HEK293 (cell line): ENCODE data around the gene TAS2R4.

ENCODE experiments used
- GFI1B ChIP-seq: fragments of 450-650 bp; formaldehyde crosslinking; IDR thresholded peaks from 2 replicates; pipeline ENCODE4 v1.5.1; 2016; ENCODE audit warnings: missing biosample characterization, missing genetic modification characterization
- GLIS2 ChIP-seq: fragments of 450-650 bp; formaldehyde crosslinking; IDR thresholded peaks from 2 replicates; pipeline ENCODE4 v1.5.1; 2016; ENCODE audit warnings: missing biosample characterization, missing genetic modification characterization
- HIC1 ChIP-seq: fragments of 450-650 bp; formaldehyde crosslinking; IDR thresholded peaks from 2 replicates; pipeline ENCODE4 v1.5.1; 2016; ENCODE audit warnings: missing biosample characterization, missing genetic modification characterization
- MYNN ChIP-seq: fragments of 450-650 bp; formaldehyde crosslinking; IDR thresholded peaks from 2 replicates; pipeline ENCODE4 v1.5.1; 2016; ENCODE audit warnings: missing biosample characterization, missing genetic modification characterization, borderline replicate concordance
- PRDM1 ChIP-seq: fragments of 450-650 bp; formaldehyde crosslinking; IDR thresholded peaks from 2 replicates; pipeline ENCODE4; 2016; ENCODE audit warnings: missing biosample characterization, missing genetic modification characterization
- SALL2 ChIP-seq: fragments of 450-650 bp; formaldehyde crosslinking; IDR thresholded peaks from 2 replicates; pipeline ENCODE4 v1.5.0; 2017; ENCODE audit warnings: missing biosample characterization, mild to moderate bottlenecking, missing genetic modification characterization, borderline replicate concordance
- ZBTB11 ChIP-seq: fragments of 450-650 bp; formaldehyde crosslinking; conservative IDR thresholded peaks from 2 replicates; pipeline ENCODE4 v1.5.1; 2016; ENCODE audit warnings: low read depth, missing biosample characterization, missing genetic modification characterization
- ZEB2 ChIP-seq: fragments of 450-650 bp; formaldehyde crosslinking; IDR thresholded peaks from 2 replicates; pipeline ENCODE4 v1.5.1; 2016; ENCODE audit warnings: missing biosample characterization, missing genetic modification characterization
- ZFP37 ChIP-seq: fragments of 450-650 bp; formaldehyde crosslinking; IDR thresholded peaks from 2 replicates; pipeline ENCODE4 v1.5.1; 2016; ENCODE audit warnings: missing biosample characterization, missing genetic modification characterization
- ZNF133 ChIP-seq: fragments of 450-650 bp; formaldehyde crosslinking; IDR thresholded peaks from 2 replicates; pipeline ENCODE4 v1.5.1; 2016; ENCODE audit warnings: missing biosample characterization, missing genetic modification characterization
- ZNF138 ChIP-seq: fragments of 450-650 bp; formaldehyde crosslinking; IDR thresholded peaks from 2 replicates; pipeline ENCODE4 v1.5.1; 2016; ENCODE audit warnings: missing biosample characterization, missing genetic modification characterization, borderline replicate concordance
- ZNF19 ChIP-seq: fragments of 450-650 bp; formaldehyde crosslinking; IDR thresholded peaks from 2 replicates; pipeline ENCODE4; 2016; ENCODE audit warnings: missing biosample characterization, missing genetic modification characterization, low read depth
- ZNF239 ChIP-seq: fragments of 450-650 bp; formaldehyde crosslinking; IDR thresholded peaks from 2 replicates; pipeline ENCODE4 v1.5.1; 2016; ENCODE audit warnings: missing biosample characterization, missing genetic modification characterization
- ZNF311 ChIP-seq: fragments of 450-650 bp; formaldehyde crosslinking; IDR thresholded peaks from 2 replicates; pipeline ENCODE4 v1.5.1; 2017; ENCODE audit warnings: missing biosample characterization, missing genetic modification characterization, borderline replicate concordance
- ZNF510 ChIP-seq: fragments of 450-650 bp; formaldehyde crosslinking; IDR thresholded peaks from 2 replicates; pipeline ENCODE4 v1.5.1; 2018; ENCODE audit warnings: mild to moderate bottlenecking, missing genetic modification characterization, missing biosample characterization; ENCODE audit not compliant: insufficient replicate concordance
- ZNF555 ChIP-seq: fragments of 450-650 bp; formaldehyde crosslinking; conservative IDR thresholded peaks from 2 replicates; pipeline ENCODE4 v1.5.1; 2017; ENCODE audit warnings: missing biosample characterization, mild to moderate bottlenecking, missing genetic modification characterization, inconsistent platforms
- ZNF560 ChIP-seq: fragments of 450-650 bp; formaldehyde crosslinking; IDR thresholded peaks from 2 replicates; pipeline ENCODE4 v1.5.1; 2017; ENCODE audit warnings: missing biosample characterization, missing genetic modification characterization, borderline replicate concordance
- ZNF571 ChIP-seq: fragments of 450-650 bp; formaldehyde crosslinking; IDR thresholded peaks from 2 replicates; pipeline ENCODE4 v1.5.0; 2017; ENCODE audit warnings: missing biosample characterization, missing genetic modification characterization
- ZNF626 ChIP-seq: fragments of 450-650 bp; sonication (Bioruptor Pico); formaldehyde crosslinking; IDR thresholded peaks from 2 replicates; pipeline ENCODE4 v1.5.1; 2018; ENCODE audit warnings: missing biosample characterization, missing genetic modification characterization, inconsistent platforms
- ZNF645 ChIP-seq: fragments of 450-650 bp; formaldehyde crosslinking; IDR thresholded peaks from 2 replicates; pipeline ENCODE4; 2016; ENCODE audit warnings: missing biosample characterization, missing genetic modification characterization
- ZNF654 ChIP-seq: fragments of 450-650 bp; formaldehyde crosslinking; IDR thresholded peaks from 2 replicates; pipeline ENCODE4 v1.5.1; 2016; ENCODE audit warnings: low read depth, missing biosample characterization, missing genetic modification characterization
- ZNF701 ChIP-seq: fragments of 450-650 bp; formaldehyde crosslinking; IDR thresholded peaks from 2 replicates; pipeline ENCODE4 v1.5.1; 2016; ENCODE audit warnings: missing biosample characterization, missing genetic modification characterization
- ZNF707 ChIP-seq: fragments of 450-650 bp; formaldehyde crosslinking; IDR thresholded peaks from 2 replicates; pipeline ENCODE4 v1.5.1; 2016; ENCODE audit warnings: missing biosample characterization, missing genetic modification characterization
- ZNF837 ChIP-seq: fragments of 450-650 bp; formaldehyde crosslinking; IDR thresholded peaks from 2 replicates; pipeline ENCODE4 v1.5.1; 2016; ENCODE audit warnings: missing biosample characterization, missing genetic modification characterization
- ZSCAN23 ChIP-seq: fragments of 450-650 bp; formaldehyde crosslinking; IDR thresholded peaks from 2 replicates; pipeline ENCODE4 v1.5.1; 2016; ENCODE audit warnings: missing biosample characterization, missing genetic modification characterization
- TF ChIP-seq, protein P1 (sequence below): fragments of 450-650 bp; formaldehyde crosslinking; IDR thresholded peaks from 2 replicates; pipeline ENCODE4 v1.5.1; 2017; ENCODE audit warnings: missing biosample characterization, mild to moderate bottlenecking, missing genetic modification characterization, moderate library complexity
- TF ChIP-seq, protein P2 (sequence below): fragments of 450-650 bp; IDR thresholded peaks from 2 replicates; pipeline ENCODE4 v1.5.1; 2018; ENCODE audit warnings: missing biosample characterization, missing genetic modification characterization
- TF ChIP-seq, protein P3 (sequence below): fragments of 450-650 bp; formaldehyde crosslinking; IDR thresholded peaks from 2 replicates; pipeline ENCODE4 v1.5.1; 2016; ENCODE audit warnings: missing biosample characterization, missing genetic modification characterization

Gene TAS2R4

DNA sequence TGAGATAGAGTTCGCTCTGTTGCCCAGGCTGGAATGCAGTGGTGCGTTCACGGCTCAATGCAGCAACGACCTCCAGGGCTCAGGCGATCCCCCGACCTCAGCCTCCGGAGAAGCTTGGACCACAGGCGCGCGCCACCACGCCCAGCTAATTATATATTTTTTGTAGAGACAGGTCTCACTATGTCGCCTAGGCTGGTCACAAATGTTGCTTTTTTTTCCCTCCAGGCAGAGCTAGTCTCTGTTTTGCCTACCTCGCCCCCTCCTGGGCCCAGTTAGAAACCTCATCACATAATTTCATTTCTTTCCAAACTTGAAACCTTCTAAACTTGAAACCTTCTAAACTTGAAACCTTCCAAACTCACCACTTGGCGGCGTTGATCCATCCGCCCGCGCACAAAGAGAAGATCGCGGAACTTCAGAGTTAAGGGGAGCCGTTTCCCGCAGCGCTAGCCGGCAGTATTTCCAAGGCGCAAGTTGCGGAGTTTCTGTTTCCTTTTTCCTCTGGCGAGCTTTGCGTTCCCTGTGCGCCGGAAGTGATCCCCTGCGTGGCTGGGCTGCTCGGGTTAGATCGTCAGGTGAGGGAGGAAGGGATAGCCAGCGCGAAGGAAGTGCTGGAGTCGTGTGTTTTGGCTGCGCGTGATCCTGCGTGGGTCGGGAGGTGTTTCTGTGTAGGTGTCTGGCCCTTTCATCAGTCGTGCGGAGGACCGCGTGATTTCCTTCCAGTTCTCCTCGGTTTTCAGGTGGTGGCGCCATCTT is 38.5 kb upstream of the TAS2R4 start, which contains the start of gene SSBP1 (continued):
- TF ChIP-seq ZBTB11: peak; percentile 99
- TF ChIP-seq SALL2: peak; percentile 75; the same call in 1 of the 2 replicates
- peak; percentile 58; the same call in 1 of the 2 replicates for TF ChIP-seq ZSCAN23 (tag by site-specific recombination)
- TF ChIP-seq ZNF239 (tag by site-specific recombination): no peak
- TF ChIP-seq GFI1B: no peak
- peak; percentile 90 for TF ChIP-seq GLIS2 (tag by site-specific recombination)
- peak; percentile 92 for TF ChIP-seq ZEB2
- TF ChIP-seq ZNF555 (tag by site-specific recombination): no peak
- TF ChIP-seq ZNF571: no peak
- peak; percentile 95; the same call in 1 of the 2 replicates for TF ChIP-seq ZNF626 (tag by site-specific recombination)
- 0 out of 2 replicates have a peak, but pooled peaks have one; percentile 30 for TF ChIP-seq MYNN (tag by site-specific recombination)
- no peak for TF ChIP-seq ZNF701 (tag by site-specific recombination)
- no peak for TF ChIP-seq ZNF645 (tag by site-specific recombination)
- TF ChIP-seq ZNF707 (tag by site-specific recombination): no peak
- TF ChIP-seq, protein P1, sequence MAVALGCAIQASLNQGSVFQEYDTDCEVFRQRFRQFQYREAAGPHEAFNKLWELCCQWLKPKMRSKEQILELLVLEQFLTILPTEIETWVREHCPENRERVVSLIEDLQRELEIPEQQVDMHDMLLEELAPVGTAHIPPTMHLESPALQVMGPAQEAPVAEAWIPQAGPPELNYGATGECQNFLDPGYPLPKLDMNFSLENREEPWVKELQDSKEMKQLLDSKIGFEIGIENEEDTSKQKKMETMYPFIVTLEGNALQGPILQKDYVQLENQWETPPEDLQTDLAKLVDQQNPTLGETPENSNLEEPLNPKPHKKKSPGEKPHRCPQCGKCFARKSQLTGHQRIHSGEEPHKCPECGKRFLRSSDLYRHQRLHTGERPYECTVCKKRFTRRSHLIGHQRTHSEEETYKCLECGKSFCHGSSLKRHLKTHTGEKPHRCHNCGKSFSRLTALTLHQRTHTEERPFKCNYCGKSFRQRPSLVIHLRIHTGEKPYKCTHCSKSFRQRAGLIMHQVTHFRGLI (tag by site-specific recombination): peak; percentile 90
- no peak for TF ChIP-seq ZNF837 (tag by site-specific recombination)
- TF ChIP-seq, protein P2, sequence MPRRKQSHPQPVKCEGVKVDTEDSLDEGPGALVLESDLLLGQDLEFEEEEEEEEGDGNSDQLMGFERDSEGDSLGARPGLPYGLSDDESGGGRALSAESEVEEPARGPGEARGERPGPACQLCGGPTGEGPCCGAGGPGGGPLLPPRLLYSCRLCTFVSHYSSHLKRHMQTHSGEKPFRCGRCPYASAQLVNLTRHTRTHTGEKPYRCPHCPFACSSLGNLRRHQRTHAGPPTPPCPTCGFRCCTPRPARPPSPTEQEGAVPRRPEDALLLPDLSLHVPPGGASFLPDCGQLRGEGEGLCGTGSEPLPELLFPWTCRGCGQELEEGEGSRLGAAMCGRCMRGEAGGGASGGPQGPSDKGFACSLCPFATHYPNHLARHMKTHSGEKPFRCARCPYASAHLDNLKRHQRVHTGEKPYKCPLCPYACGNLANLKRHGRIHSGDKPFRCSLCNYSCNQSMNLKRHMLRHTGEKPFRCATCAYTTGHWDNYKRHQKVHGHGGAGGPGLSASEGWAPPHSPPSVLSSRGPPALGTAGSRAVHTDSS (tag by site-specific recombination): no peak
- TF ChIP-seq, protein P3, sequence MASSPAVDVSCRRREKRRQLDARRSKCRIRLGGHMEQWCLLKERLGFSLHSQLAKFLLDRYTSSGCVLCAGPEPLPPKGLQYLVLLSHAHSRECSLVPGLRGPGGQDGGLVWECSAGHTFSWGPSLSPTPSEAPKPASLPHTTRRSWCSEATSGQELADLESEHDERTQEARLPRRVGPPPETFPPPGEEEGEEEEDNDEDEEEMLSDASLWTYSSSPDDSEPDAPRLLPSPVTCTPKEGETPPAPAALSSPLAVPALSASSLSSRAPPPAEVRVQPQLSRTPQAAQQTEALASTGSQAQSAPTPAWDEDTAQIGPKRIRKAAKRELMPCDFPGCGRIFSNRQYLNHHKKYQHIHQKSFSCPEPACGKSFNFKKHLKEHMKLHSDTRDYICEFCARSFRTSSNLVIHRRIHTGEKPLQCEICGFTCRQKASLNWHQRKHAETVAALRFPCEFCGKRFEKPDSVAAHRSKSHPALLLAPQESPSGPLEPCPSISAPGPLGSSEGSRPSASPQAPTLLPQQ (tag by site-specific recombination): peak; percentile 92
- TF ChIP-seq ZNF654: peak; percentile 83
- no peak for TF ChIP-seq ZNF560 (tag by site-specific recombination)
- TF ChIP-seq ZFP37 (tag by site-specific recombination): peak; percentile 97
- no peak for TF ChIP-seq ZNF133 (tag by site-specific recombination)
- TF ChIP-seq PRDM1: 0 out of 2 replicates have a peak, but pooled peaks have one; percentile 8
- no peak for TF ChIP-seq ZNF138 (tag by site-specific recombination)
- TF ChIP-seq HIC1: no peak
- TF ChIP-seq ZNF510 (tag by site-specific recombination): peak; percentile 10
- no peak for TF ChIP-seq ZNF311 (tag by site-specific recombination)
- TF ChIP-seq ZNF19 (tag by site-specific recombination): no peak
